Stomach smooth muscle (tissue), 2 donors: ENCODE results near the gene APMAP.
A peak's percentile ranks its signal among the peaks of the same experiment; 100 is the strongest.

Experiments used
- H3K27ac ChIP-seq: one replicate; pipeline ENCODE4 v1.7.0; 2013; ENCODE audit warnings: mild to moderate bottlenecking, low read length, inconsistent platforms
- H3K27me3 ChIP-seq, 2 donors: one replicate each; pipeline ENCODE4 v1.7.0; 2013; ENCODE audit warnings: low read length in 2 of 2; ENCODE audit not compliant: insufficient read depth in 2 of 2, control insufficient read depth in 1 of 2
- H3K36me3 ChIP-seq, 2 donors: one replicate each; pipeline ENCODE4 v1.7.0; 2013; ENCODE audit warnings: low read length in 2 of 2; ENCODE audit not compliant: control insufficient read depth in 2 of 2, insufficient read depth in 2 of 2
- H3K4me1 ChIP-seq: one replicate; pipeline ENCODE4 v1.7.0; 2013; ENCODE audit warnings: low read length; ENCODE audit not compliant: control insufficient read depth, insufficient read depth
- H3K4me3 ChIP-seq, 2 donors: one replicate each; pipeline ENCODE4 v1.7.0; 2013; ENCODE audit warnings: low read length in 2 of 2
- H3K9ac ChIP-seq, 2 donors: one replicate each; pipeline ENCODE4 v1.7.0; 2013; ENCODE audit warnings: low read length in 2 of 2, mild to moderate bottlenecking in 1 of 2
- H3K9me3 ChIP-seq, 2 donors: one replicate each; pipeline ENCODE4 v1.7.0; 2013; ENCODE audit warnings: low read length in 2 of 2; ENCODE audit not compliant: control insufficient read depth in 2 of 2
- donor health status: healthy.
- donor health status: Pancreatic carcinoma.

Gene APMAP

GRCh38 chr20:24995741-24996448 lies 3.3 kb upstream of the APMAP start:
- no peak overlapping the region for H3K27ac ChIP-seq
- H3K4me3 ChIP-seq: no peak overlapping the region
- no peaks in the 10 kb centered on the region for H3K27me3 ChIP-seq
- no peaks in the 10 kb centered on the region for H3K9me3 ChIP-seq
- no peak overlapping the region for H3K9ac ChIP-seq
- H3K36me3 ChIP-seq: no peaks in the 10 kb centered on the region
- H3K4me1 ChIP-seq: peaks cover 69% of the 10 kb centered on the region

- Histone ChIP-seq H3K9ac (peak overlapping the region in 1 of 2 donors; percentile 29), H3K27ac (no peak overlapping the region), H3K36me3 (no peaks in the 10 kb centered on the region), H3K9me3 (no peaks in the 10 kb centered on the region), H3K4me3 (peak overlapping the region; percentile 54 to 72), H3K27me3 (no peaks in the 10 kb centered on the region), H3K4me1 (peaks cover 60% of the 10 kb centered on the region)
Observed at GRCh38 chr20:24994470-24995368, 2.2 kb upstream of the APMAP start.

- Histone ChIP-seq H3K9ac (no peak overlapping the region), H3K36me3 (peaks cover 0 to 1% of the 10 kb centered on the region in 2 donors), H3K27me3 (no peaks in the 10 kb centered on the region), H3K4me3 (no peak overlapping the region), H3K9me3 (no peaks in the 10 kb centered on the region), H3K27ac (no peak overlapping the region), H3K4me1 (peaks cover 55% of the 10 kb centered on the region)
Observed at GRCh38 chr20:24994186-24994465, 1.6 kb upstream of the APMAP start.

GRCh38 chr20:24993337-24994185 lies 1.0 kb upstream of the APMAP start:
- H3K27me3 ChIP-seq: no peaks in the 10 kb centered on the region
- peaks cover 0 to 2% of the 10 kb centered on the region in 2 donors for H3K36me3 ChIP-seq
- H3K9me3 ChIP-seq: no peaks in the 10 kb centered on the region
- peak overlapping the region; percentile 91 to 96 for H3K4me3 ChIP-seq
- H3K9ac ChIP-seq: peak overlapping the region; percentile 94 to 95
- H3K27ac ChIP-seq: peak overlapping the region; percentile 94
- peaks cover 50% of the 10 kb centered on the region for H3K4me1 ChIP-seq

GRCh38 chr20:24991897-24992486 lies 559 bp downstream of the APMAP start:
- Histone ChIP-seq H3K27ac (peak overlapping the region; percentile 94), H3K4me1 (peaks cover 42% of the 10 kb centered on the region), H3K9ac (peak overlapping the region; percentile 89 to 94), H3K36me3 (peaks cover 0 to 2% of the 10 kb centered on the region in 2 donors), H3K27me3 (no peaks in the 10 kb centered on the region), H3K9me3 (no peaks in the 10 kb centered on the region), H3K4me3 (peak overlapping the region; percentile 91 to 96)

- Histone ChIP-seq H3K27ac (no peak overlapping the region), H3K9ac (no peak overlapping the region), H3K27me3 (no peaks in the 10 kb centered on the region), H3K9me3 (no peaks in the 10 kb centered on the region), H3K4me3 (no peak overlapping the region), H3K4me1 (peaks cover 31% of the 10 kb centered on the region), H3K36me3 (peaks cover 0 to 2% of the 10 kb centered on the region in 2 donors)
Observed at GRCh38 chr20:24990810-24991252, 1.7 kb downstream of the APMAP start.

GRCh38 chr20:24989162-24989561 lies 3.4 kb downstream of the APMAP start:
- Histone ChIP-seq H3K27me3 (no peaks in the 10 kb centered on the region), H3K4me3 (no peak overlapping the region), H3K27ac (no peak overlapping the region), H3K9ac (no peak overlapping the region), H3K9me3 (no peaks in the 10 kb centered on the region), H3K4me1 (peaks cover 14% of the 10 kb centered on the region), H3K36me3 (peaks cover 0 to 2% of the 10 kb centered on the region in 2 donors)

GRCh38 chr20:24987873-24988835 lies 4.4 kb downstream of the APMAP start:
- no peak overlapping the region for H3K9ac ChIP-seq
- H3K4me1 ChIP-seq: peaks cover 10% of the 10 kb centered on the region

GRCh38 chr20:24987244-24987643 lies 5.3 kb downstream of the APMAP start:
- Histone ChIP-seq H3K27me3 (no peaks in the 10 kb centered on the region), H3K4me1 (peaks cover 7% of the 10 kb centered on the region), H3K27ac (no peak overlapping the region), H3K4me3 (no peak overlapping the region), H3K9me3 (no peaks in the 10 kb centered on the region), H3K36me3 (peaks cover 4 to 8% of the 10 kb centered on the region in 2 donors), H3K9ac (no peak overlapping the region)

More at GRCh38 chr20:24987873-24988835, 4.4 kb downstream of the APMAP start:
- Histone ChIP-seq H3K27ac (no peak overlapping the region), H3K9me3 (no peaks in the 10 kb centered on the region), H3K36me3 (peaks cover 2 to 3% of the 10 kb centered on the region in 2 donors), H3K27me3 (no peaks in the 10 kb centered on the region), H3K4me3 (no peak overlapping the region)
